HG03045 (cell line): ENCODE results near the gene GRK3.
"Not testable (repeated sequence)": the region's sequence is repeated elsewhere in the genome, so short reads cannot be mapped to it uniquely, and the experiment has no call there.

Experiments
- ATAC-seq: cut with Tn5 transposase; IDR thresholded peaks from one replicate; pipeline ENCODE4 v1.9.1; 2021; ENCODE audit warnings: mild to moderate bottlenecking, moderate library complexity; ENCODE audit not compliant: unreplicated experiment

The GRK3 gene

GRCh38 chr22:25570486-25570885, 6.0 kb downstream of the GRK3 start:
- no peak for ATAC-seq

- ATAC-seq = not testable (repeated sequence)
Observed at GRCh38 chr22:25571969-25572707, 7.7 kb downstream of the GRK3 start.

- peak; percentile 39 for ATAC-seq
Observed at GRCh38 chr22:25572708-25573171, 8.3 kb downstream of the GRK3 start.

GRCh38 chr22:25573841-25574240, 9.4 kb downstream of the GRK3 start:
- ATAC-seq = no peak

GRCh38 chr22:25574736-25575135, 10.3 kb downstream of the GRK3 start:
- no peak for ATAC-seq

GRCh38 chr22:25575674-25576392, 11.4 kb downstream of the GRK3 start:
- not testable (repeated sequence) for ATAC-seq

- not testable (repeated sequence) for ATAC-seq
Observed at GRCh38 chr22:25581452-25581851, 17.0 kb downstream of the GRK3 start.

- no peak for ATAC-seq
Observed at GRCh38 chr22:25582946-25583345, 18.5 kb downstream of the GRK3 start.

- ATAC-seq = not testable (repeated sequence)
Observed at GRCh38 chr22:25584993-25585392, 20.5 kb downstream of the GRK3 start.

- not testable (repeated sequence) for ATAC-seq
Observed at GRCh38 chr22:25589664-25590063, 25.2 kb downstream of the GRK3 start.

- not testable (repeated sequence) for ATAC-seq
Observed at GRCh38 chr22:25593323-25593722, 28.8 kb downstream of the GRK3 start.

- ATAC-seq = no peak
Observed at GRCh38 chr22:25598609-25599008, 34.1 kb downstream of the GRK3 start.

- ATAC-seq = no peak
Observed at GRCh38 chr22:25602445-25602844, 38.0 kb downstream of the GRK3 start.

GRCh38 chr22:25602916-25603315, 38.4 kb downstream of the GRK3 start:
- ATAC-seq = no peak

- not testable (repeated sequence) for ATAC-seq
Observed at GRCh38 chr22:25605146-25605545, 40.7 kb downstream of the GRK3 start.

GRCh38 chr22:25605565-25605964, 41.1 kb downstream of the GRK3 start:
- ATAC-seq = not testable (repeated sequence)

GRCh38 chr22:25611284-25611683, 46.8 kb downstream of the GRK3 start:
- ATAC-seq = not testable (repeated sequence)

GRCh38 chr22:25613131-25613530, 48.7 kb downstream of the GRK3 start:
- not testable (repeated sequence) for ATAC-seq

GRCh38 chr22:25613558-25613957, 49.1 kb downstream of the GRK3 start:
- not testable (repeated sequence) for ATAC-seq

- ATAC-seq = not testable (repeated sequence)
Observed at GRCh38 chr22:25614791-25615190, 50.3 kb downstream of the GRK3 start.

GRCh38 chr22:25621986-25622385, 57.5 kb downstream of the GRK3 start:
- no peak for ATAC-seq

- ATAC-seq = peak; percentile 76
Observed at GRCh38 chr22:25623310-25623734, 58.8 kb downstream of the GRK3 start.
